ENCODE measurements around the gene TBX2.

The TBX2 gene

DNA sequence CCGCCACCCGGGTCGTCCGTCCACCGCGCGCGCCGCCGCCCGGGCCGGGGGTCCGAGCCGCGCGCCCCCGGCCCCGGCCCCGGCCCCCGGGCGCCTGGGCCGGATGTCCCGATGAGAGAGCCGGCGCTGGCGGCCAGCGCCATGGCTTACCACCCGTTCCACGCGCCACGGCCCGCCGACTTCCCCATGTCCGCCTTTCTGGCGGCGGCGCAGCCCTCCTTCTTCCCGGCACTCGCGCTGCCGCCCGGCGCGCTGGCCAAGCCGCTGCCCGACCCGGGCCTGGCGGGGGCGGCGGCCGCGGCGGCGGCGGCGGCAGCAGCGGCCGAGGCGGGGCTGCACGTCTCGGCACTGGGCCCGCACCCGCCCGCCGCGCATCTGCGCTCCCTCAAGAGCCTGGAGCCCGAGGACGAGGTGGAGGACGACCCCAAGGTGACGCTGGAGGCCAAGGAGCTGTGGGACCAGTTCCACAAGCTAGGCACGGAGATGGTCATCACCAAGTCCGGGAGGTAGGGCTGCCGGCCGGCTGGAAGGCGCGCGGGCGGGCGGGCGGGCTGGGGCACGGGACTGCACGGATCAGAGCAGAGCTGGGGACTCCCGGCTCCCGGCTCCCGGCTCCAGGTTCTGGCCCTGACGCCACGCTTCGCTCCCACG lies 548 bp downstream of the TBX2 start:
- DNase-seq (ENCODE audit: low read depth, low spot score): no peak
- H3K27ac ChIP-seq: no peak overlapping the region

DNA sequence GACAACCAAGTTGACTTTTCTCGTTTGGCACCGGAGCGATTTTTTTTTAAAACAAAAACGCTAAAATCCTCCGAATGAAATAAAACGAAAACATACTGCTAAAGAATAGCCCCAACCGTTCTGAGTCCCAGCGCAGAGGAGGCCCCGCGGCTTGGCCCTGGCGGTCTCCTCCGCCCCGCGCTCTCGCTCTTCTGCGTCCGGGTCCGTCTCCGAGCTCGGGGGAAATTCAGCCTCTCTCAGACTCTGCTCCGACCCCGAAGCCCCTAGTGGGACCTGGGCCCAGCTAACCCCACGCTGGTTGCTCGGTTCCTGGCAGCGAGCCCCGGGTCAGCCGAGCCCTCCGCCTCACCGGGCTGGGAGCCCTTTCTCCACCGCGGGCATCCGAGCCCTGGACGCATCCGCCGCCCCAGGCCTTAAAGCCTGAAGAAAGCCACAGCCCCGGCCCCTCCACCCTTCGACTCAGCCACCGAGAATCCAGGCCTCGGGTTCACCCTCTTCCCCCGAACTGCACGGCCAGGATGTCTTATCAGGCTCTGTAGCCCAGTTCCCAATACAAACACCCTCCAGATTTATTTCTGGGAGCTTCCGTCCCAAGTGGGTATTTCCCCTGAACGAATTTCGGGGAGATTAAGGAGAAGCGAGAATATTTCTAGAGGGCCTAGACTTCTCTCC lies 1.2 kb downstream of the TBX2 start:
- H3K27ac ChIP-seq: no peak overlapping the region
- no peak for DNase-seq (ENCODE audit: low read depth, low spot score)

DNA sequence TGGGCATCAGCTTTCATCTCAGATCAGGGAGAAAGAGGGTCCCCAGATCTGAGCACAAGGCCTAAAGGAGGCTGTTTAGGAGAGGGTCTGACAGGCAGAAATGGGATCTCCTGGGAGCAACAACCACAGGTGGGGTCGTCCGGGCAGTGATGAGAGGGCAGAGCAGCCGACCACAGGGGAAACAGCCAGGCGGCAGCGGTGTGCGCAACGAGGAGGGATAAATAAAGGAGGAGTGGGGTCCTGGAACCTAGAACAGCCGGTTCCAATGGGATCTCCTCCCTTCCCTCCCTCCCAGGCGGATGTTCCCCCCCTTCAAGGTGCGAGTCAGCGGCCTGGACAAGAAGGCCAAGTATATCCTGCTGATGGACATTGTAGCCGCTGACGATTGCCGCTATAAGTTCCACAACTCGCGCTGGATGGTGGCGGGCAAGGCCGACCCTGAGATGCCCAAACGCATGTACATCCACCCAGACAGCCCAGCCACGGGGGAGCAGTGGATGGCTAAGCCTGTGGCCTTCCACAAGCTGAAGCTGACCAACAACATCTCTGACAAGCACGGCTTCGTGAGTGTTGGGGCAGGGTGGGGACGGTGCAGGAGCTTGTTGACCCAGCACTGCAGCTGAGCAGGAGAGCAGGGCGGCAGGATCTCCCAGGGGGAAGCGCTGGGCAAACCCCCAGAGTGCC lies 1.9 kb downstream of the TBX2 start:
- no peak overlapping the region for H3K27ac ChIP-seq
- no peak for DNase-seq (ENCODE audit: low read depth, low spot score)

DNA sequence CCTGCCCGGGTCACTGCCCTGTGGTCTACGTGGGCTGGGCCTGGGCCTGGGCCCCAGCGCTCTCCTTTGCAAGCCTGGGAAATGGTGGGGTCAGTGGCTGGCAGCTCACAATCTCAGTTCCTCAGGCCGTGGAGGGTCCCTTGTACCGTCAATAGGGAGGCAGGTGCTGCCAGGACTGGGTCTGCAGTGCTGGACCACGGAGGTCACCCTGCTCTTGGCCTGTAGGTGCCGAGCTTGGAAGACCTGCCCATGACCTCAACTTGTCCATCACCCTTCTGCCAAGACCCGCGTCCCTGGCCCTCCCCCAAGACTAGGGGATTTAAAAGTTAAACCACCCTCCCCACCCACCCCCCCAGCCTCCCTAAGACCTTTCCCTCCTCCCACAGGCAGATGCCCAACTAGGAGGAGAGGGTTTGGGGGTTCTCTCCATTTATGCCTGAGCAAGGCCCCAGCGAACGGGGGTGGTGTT lies 2.5 kb downstream of the TBX2 start:
- H3K27ac ChIP-seq: no peak overlapping the region
- no peak for DNase-seq (ENCODE audit: low read depth, low spot score)

DNA sequence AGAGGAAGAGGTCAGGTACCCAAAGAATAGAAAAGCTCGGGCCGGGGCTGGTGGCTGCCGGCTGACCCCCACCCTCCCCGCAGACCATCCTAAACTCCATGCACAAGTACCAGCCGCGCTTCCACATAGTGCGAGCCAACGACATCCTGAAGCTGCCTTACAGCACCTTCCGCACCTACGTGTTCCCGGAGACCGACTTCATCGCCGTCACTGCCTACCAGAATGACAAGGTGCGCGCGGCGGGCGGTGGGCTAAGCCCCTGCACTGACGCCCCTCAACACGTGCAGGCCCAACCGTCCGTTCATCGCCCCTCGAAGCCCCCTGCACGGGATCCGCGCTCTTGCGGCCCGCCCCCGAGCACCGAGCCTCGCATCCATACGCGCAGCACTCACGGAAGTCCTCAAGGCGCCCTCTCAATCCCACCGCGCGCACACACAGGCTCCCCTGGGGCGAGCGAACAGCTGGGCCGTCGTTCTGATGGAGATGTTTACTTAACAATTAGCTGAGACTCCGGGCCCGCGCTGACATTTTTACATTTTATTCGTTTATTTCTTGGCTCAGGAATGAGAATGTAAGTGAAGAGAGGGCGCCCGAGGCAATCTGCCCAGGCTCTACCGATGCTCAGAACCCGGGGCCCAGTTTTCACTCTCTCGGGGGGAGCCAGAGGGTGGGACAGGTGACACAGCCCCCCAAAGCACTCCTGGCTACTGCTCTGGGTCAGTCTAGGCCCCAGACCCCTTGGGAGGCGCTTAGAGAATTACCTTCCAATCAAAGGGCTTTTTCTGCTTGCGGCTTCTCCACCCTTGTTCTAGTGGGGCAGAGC lies 3.5 kb downstream of the TBX2 start:
- H3K27ac ChIP-seq: no peak overlapping the region
- no peak for DNase-seq (ENCODE audit: low read depth, low spot score)

DNA sequence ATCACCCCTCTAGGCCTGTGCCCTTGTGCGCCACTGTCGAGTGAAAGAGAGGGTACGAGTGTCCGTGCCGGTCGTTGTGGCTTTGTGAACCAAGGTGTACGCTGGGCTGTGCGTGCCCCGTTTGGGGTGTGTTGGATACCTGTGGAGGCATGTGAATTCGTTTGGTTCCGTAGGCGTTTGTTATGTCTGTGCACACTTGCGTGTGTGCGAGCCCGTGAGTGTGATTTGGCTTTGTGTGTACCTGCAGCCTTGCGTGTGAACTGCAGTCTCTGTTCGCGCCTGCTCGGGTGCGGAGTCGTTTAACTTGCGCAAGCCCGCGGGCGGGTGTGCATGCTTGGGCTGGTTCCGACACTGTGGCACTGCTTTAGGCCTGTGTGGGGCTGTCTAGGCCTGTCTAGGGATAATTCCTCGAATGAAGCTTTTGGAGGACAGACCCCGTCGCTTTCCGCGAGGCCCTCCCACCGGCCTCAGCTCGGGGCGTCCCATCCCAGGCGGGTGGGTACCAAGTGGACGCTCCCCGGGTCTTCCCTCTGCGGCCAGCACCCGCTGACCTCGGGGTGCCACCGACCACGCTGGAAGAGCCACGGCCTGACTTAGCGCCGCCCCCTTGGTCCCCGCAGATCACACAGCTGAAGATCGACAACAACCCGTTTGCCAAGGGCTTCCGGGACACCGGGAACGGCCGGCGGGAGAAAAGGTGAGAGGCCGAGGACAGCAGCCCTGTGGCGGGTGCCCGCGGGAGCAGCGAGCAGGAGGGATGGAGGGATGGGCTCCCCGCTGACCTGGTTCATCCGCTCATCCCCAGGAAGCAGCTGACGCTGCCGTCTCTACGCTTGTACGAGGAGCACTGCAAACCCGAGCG lies 4.4 kb downstream of the TBX2 start:
- H3K27ac ChIP-seq: no peak overlapping the region

DNA sequence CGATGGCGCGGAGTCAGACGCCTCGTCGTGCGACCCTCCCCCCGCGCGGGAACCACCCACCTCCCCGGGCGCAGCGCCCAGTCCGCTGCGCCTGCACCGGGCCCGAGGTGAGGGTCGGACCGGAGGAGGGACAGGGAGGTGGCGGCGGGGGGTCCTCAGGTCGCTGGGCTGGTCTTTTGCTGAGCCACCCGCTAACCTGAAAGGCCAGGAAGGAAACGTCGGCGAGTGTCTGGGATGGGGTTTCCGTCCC lies 4.9 kb downstream of the TBX2 start:
- H3K27ac ChIP-seq: no peak overlapping the region
- no peak for DNase-seq (ENCODE audit: low read depth, low spot score)

More for the DNA sequence above, 4.4 kb downstream of the TBX2 start:
- DNase-seq (ENCODE audit: low read depth, low spot score): peak; percentile 26

DNA sequence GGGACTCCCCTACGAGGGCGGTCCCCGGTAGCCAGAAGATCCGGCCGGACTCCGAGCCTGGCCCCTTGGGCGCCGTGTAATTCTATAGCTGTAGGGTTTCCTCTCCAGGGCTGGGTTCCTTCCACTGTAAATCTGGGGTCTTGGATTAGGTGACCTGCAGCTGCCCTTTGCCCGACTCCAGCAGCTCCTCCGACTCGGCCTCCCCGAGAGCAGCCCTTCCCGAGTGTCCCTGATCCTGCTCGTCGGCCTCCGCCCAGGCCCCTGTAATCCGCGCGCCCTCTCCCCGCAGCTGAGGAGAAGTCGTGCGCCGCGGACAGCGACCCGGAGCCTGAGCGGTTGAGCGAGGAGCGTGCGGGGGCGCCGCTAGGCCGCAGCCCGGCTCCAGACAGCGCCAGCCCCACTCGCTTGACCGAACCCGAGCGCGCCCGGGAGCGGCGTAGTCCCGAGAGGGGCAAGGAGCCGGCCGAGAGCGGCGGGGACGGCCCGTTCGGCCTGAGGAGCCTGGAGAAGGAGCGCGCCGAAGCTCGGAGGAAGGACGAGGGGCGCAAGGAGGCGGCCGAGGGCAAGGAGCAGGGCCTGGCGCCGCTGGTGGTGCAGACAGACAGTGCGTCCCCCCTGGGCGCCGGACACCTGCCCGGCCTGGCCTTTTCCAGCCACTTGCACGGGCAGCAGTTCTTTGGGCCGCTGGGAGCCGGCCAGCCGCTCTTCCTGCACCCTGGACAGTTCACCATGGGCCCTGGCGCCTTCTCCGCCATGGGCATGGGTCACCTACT lies 5.5 kb downstream of the TBX2 start:
- no peak overlapping the region for H3K27ac ChIP-seq
- no peak for DNase-seq (ENCODE audit: low read depth, low spot score)

DNA sequence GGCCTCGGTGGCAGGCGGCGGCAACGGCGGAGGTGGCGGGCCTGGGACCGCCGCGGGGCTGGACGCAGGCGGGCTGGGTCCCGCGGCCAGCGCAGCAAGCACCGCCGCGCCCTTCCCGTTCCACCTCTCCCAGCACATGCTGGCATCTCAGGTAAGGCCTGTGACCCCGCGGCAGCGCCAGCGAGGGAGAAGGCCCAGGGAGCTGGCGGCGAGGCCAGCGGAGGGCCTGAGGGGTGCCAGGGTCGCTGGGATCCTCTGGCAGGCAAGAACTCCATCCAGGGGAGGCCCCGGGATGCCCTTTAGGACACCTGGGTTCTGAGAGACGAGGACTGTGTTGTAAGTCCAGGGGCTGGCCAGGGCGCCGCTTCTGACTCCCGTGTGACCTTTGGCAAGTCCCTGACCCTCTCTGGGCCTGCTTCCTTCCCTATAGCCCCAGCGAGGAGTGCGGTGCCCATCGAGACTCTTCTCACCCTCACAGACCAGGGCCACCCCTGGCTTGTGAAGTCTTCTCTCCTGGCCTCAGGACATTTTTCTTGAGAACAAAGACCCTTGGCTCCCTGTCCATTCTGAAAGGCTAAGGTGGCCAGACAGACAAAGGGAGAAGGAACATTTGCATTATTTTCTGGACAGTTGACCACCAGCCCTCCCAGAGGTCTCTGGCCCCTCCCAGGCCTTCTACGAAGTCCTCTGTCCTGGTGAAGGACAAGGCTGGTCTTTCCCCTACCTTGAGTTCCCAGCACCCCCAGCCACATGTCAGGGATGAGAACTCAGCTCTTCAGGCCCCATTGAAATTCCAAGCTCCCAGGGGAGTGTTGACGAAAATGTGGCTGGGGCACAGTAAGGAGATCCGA lies 6.3 kb downstream of the TBX2 start:
- DNase-seq (ENCODE audit: low read depth, low spot score): no peak
- no peak overlapping the region for H3K27ac ChIP-seq

DNA sequence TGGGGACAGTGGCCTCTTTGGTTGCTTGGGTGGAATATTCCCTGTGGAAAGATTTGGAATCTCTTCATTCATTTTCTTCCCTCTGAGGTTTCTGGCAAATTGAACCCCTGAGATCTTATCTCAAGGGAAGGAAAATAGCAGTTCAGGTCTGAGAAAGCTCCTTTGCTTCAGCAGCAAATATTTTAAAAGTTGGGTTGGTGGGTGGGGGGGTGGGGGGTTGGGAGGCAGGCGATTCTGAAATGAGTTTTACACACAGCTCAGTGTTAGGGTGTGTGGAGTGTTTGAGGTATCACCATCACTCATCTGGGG lies 6.8 kb downstream of the TBX2 start:
- no peak for DNase-seq (ENCODE audit: low read depth, low spot score)
- H3K27ac ChIP-seq: no peak overlapping the region

DNA sequence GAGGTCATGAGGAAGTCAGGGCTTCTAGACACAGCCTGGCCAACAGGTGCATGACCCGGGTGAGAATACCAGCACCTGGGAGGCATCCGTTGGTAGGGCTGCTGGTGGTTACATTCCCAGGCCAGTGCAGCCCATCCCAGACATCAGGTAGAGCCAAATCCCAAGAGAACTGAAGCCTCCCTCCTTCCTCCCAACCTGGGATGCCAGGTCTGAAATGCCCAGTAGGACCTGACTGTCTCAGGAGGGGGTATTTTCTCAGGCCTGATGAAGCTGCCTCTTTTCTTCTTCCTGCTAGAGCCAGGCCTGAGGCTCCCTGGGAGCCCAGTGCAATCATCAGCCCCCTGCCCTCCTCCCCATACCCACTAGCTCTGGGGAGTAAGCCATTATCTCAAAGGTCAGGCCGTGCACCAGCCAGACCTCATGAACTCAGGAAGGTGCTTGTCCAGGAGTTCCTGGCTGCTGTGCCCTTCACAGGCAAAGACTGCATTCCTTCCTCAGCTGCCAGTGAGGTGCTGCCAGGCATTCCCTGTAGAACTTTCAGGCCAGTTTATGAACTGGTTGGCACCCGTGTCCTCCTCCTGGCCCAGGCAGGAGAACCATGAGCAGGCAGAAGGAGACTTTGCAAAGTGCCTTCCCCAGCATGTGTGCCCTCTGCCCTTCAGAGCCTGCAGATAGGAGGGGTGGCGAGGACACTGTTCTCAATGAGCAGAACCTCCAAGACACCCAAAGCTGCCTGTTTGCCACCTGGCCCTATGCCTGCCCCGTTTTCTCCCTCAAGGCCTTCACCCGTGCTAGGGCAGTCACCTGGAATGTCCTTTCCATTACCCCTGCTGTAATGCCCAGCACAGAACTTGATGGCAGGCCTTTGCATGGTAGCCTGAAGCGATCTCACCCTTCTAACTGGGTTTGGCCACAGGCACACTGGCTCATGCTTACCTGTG lies 7.6 kb downstream of the TBX2 start:
- no peak overlapping the region for H3K27ac ChIP-seq
- no peak for DNase-seq (ENCODE audit: low read depth, low spot score)

DNA sequence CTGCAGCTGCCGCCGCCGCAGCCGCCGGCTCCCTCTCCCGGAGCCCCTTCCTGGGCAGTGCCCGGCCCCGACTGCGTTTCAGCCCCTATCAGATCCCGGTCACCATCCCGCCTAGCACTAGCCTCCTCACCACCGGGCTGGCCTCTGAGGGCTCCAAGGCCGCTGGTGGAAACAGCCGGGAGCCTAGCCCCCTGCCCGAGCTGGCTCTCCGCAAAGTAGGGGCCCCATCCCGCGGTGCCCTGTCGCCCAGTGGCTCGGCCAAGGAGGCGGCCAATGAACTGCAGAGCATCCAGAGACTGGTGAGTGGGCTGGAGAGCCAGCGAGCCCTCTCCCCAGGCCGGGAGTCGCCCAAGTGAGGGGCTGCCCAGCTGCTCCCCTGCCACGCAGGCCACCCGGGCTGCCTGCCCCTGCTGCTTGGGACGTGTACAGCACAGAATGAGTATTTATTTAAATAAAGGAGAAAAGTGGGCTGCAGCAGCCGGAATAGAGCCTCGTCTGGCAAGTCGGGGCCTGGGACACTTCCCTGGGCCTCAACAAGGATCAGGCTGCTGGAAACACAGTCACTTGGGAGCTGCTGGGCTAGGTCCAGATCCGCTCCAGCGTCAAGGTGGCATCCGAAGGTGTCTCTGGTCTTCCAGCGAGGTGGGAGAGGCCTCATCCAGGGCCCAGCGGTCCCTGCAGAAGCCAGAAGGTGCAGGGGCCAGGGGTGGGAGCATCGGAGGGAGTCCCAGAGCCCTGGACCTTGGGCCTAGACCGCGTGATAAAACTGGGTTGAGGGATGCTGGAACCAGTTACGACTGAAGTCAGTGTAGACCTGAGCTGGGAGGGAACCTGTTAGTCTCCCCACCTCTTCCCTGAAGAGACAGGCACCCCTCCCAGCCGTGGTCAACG lies 8.8 kb downstream of the TBX2 start:
- no peak for DNase-seq (ENCODE audit: low read depth, low spot score)
- H3K27ac ChIP-seq: no peak overlapping the region

DNA sequence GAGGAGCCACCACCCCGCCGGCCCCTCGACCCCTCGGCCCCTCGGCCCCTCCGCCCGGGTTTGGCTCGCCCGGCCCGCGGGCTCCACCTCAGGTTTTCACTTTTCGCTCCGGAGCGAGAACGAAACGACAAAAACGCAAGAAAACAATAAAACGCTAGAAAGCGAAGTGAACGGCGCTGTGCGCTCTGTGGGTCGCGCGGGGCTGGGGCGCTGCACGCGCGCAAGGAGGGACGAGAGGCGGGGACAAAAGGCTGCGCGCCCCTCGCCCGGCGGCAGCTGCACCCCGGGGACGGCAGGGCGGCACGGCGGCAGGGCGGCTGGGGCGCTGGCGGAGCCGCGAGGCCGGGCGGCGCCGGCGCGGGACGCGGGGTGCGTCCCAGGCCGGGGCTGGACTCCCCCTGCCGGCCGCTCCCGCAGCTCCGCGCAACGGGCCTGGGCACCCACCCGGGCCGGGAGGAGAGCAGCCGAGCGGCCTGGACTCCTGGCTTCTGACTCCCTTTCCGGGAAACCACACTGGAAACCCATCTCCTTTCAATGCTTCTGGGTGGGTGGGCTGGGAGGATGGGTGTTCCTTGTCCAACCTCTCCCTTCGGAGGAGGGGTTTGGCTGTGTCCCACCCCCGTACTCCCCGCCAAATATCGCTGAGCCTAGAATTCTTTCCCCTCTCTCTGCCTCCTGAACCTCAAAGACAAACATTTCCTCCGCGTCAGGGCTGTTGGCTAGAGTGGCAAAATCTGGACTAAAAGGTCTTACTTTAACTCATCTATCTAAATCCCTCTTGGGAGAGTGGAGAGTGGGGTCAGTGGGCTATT lies 9.9 kb downstream of the TBX2 start:
- H3K27ac ChIP-seq: no peak overlapping the region
- DNase-seq (ENCODE audit: low read depth, low spot score): no peak

DNA sequence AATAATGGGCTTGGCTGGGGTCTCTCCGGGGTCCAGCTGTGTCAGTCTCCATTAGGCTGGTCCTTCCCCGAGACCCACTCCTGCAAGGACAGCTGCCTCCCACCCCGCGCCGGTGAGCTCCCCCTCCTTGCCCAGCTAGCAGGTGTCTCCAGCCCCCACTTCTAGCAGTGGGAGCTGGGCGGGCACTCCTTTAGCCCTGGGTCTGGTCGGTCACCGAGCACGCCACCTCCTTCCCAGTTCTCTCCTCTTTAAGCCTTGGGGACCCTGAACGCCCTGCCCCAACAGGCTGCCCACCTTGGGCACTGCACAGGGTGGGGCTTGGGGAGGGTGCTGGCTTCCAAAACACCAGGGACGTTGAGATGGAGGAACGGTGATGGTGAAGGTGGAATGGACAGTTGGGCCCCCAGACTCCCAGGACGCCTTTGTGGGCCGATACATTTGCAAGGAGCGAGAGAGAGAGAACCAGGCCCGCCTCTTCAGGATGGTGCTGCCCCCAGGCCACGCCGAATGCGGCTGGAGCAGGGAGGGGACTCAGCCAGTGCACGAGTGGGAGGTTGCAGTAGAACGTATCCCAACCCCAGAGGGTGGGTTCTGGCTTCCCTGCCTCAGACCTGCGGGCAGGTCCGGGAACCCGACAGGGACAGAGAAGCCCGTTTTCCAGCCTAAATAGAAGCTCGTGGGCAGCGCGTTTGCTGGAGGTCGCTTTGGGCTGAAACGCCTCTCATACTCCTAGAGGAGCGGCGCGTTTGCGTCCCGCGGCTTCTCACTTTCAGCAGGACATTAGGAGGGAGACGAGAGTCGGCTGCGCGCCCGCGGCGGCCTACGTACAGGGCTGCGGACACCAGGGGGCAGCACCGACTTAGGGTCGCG lies 10.7 kb downstream of the TBX2 start:
- DNase-seq (ENCODE audit: low read depth, low spot score): no peak
- no peak overlapping the region for H3K27ac ChIP-seq

DNA sequence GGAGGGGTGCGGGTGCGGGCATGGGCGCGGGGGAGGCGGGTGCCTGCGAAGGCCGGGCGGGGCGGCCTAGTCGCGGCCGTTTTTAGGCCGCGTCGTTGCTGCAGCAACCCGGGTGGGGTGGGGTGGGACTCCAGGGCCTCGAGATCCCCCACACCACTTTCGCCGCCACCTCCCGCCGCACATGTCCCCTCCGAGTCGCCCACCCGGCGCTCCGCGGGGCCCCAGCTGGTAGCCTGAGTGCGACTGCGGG lies 11.3 kb downstream of the TBX2 start:
- no peak for DNase-seq (ENCODE audit: low read depth, low spot score)

More for the DNA sequence above, 11.3 kb downstream of the TBX2 start:
- H3K27ac ChIP-seq: peak overlapping the region; percentile 82

All from epithelial cell of prostate (primary cell).